T-helper 2 cell treated with Interferon-gamma antibody and Interleukin-4, amounts not matched to agents 5 μg/mL and 100 μg/mL, for 36 hours (primary cell): Measurements from ENCODE around the gene AP4S1.
"Not testable (repeated sequence)": the region's sequence is repeated elsewhere in the genome, so short reads cannot be mapped to it uniquely, and the experiment has no call there.

ENCODE experiments used
- DNase-seq: peaks from one replicate; pipeline ENCODE4 v3.0.0; 2021; ENCODE audit warnings: low spot score
- H3K27ac Mint-ChIP-seq: one replicate; pipeline ENCODE4 v1.8.0; 2021; ENCODE audit warnings: mild to moderate bottlenecking, mixed read lengths
- H3K27me3 Mint-ChIP-seq: one replicate; pipeline ENCODE4 v1.8.0; 2021; ENCODE audit warnings: low read depth, mixed read lengths
- H3K36me3 Mint-ChIP-seq: one replicate; pipeline ENCODE4 v1.8.0; 2021; ENCODE audit warnings: low read depth, mixed read lengths
- H3K4me1 Mint-ChIP-seq: one replicate; pipeline ENCODE4 v1.8.0; 2021; ENCODE audit warnings: low read depth, mixed read lengths
- H3K4me3 Mint-ChIP-seq: one replicate; pipeline ENCODE4 v1.8.0; 2022; ENCODE audit warnings: mild to moderate bottlenecking, moderate library complexity, mixed read lengths
- H3K9me3 Mint-ChIP-seq: one replicate; pipeline ENCODE4 v1.8.0; 2021; ENCODE audit warnings: mixed read lengths

The AP4S1 gene

DNA sequence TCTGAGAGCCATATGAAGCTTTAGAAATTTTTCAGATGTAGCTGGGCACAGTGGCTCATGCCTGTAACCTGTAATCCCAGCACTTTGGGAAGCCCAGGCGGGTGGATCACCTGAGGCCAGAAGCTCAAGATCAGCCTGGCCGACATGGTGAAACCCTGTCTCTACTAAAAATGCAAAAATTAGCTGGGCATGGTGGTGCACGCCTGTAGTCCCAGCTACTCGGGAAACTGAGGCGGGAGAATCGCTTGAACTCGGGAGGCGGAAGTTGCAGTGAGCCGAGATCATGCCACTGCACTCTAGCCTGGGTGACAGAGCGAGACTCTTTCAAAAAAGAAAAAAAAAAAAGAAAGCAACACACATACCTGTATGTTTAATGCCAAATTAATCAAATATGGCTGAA, 17.4 kb downstream of the AP4S1 start:
- not testable (repeated sequence) for H3K4me1 Mint-ChIP-seq, DNase-seq, H3K4me3 Mint-ChIP-seq, H3K9me3 Mint-ChIP-seq, H3K27me3 Mint-ChIP-seq, H3K27ac Mint-ChIP-seq, H3K36me3 Mint-ChIP-seq

DNA sequence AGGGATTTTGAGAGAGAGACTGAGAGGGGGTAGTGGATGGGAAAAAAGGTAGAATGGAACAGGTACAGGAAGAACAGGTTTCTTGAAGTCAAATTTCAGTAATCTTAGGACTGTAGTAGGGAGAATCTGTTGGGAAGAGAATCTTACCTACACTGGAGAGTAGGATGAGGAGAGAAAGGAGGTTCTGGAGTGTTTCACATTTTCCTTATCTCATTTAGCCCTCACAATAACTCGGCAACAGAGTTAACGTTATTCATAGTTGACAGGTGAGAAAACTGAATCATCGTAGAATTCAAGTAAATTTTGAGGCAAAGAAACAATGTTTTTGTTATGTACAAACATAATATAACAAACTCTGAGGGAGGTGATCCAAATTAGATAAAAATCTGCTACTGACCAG, 17.9 kb downstream of the AP4S1 start:
- Mint-ChIP-seq H3K27ac (no peak overlapping the region), H3K9me3 (no peaks in the 10 kb centered on the region), H3K36me3 (no peaks in the 10 kb centered on the region), H3K4me1 (no peaks in the 10 kb centered on the region), H3K4me3 (no peak overlapping the region), H3K27me3 (no peaks in the 10 kb centered on the region)
- DNase-seq: no peak

GRCh38 chr14:31045501-31046080, 20.1 kb downstream of the AP4S1 start:
- Mint-ChIP-seq H3K9me3 (no peaks in the 10 kb centered on the region), H3K4me3 (no peak overlapping the region), H3K27me3 (no peaks in the 10 kb centered on the region), H3K27ac (no peak overlapping the region), H3K36me3 (no peaks in the 10 kb centered on the region), H3K4me1 (no peaks in the 10 kb centered on the region)
- DNase-seq: no peak

DNA sequence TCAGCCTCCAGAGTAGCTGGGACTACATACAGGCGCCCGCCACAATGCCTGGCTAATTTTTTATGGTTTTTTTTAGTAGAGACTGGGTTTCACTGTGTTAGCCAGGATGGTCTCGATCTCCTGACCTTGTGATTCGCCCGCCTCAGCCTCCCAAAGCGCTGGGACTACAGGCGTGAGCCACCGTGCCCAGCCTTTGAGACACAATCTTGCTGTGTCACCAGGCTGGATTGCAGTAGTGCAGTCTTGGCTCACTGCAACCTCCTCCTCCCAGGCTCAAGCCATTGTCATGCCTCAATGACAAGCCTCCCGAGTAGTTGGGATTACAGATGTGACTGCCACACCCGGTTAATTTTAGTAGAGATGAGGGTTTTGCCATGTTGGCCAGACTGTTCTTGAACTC, 22.1 kb downstream of the AP4S1 start:
- no peak overlapping the region for H3K27ac Mint-ChIP-seq
- H3K36me3 Mint-ChIP-seq: no peaks in the 10 kb centered on the region
- no peaks in the 10 kb centered on the region for H3K27me3 Mint-ChIP-seq

GRCh38 chr14:31051023-31051422, 25.6 kb downstream of the AP4S1 start:
- H3K27ac Mint-ChIP-seq: no peak overlapping the region

More for the DNA sequence above, 22.1 kb downstream of the AP4S1 start:
- Mint-ChIP-seq H3K4me3 (no peak overlapping the region), H3K4me1 (no peaks in the 10 kb centered on the region), H3K9me3 (no peaks in the 10 kb centered on the region)
- no peak for DNase-seq

GRCh38 chr14:31051511-31051910, 26.1 kb downstream of the AP4S1 start:
- no peaks in the 10 kb centered on the region for H3K36me3 Mint-ChIP-seq
- no peak for DNase-seq
- no peaks in the 10 kb centered on the region for H3K27me3 Mint-ChIP-seq
- no peaks in the 10 kb centered on the region for H3K9me3 Mint-ChIP-seq
- no peaks in the 10 kb centered on the region for H3K4me1 Mint-ChIP-seq
- no peak overlapping the region for H3K4me3 Mint-ChIP-seq
- H3K27ac Mint-ChIP-seq: no peak overlapping the region

More at GRCh38 chr14:31051023-31051422, 25.6 kb downstream of the AP4S1 start:
- H3K4me1 Mint-ChIP-seq: no peaks in the 10 kb centered on the region
- H3K36me3 Mint-ChIP-seq: no peaks in the 10 kb centered on the region
- no peak overlapping the region for H3K4me3 Mint-ChIP-seq
- H3K9me3 Mint-ChIP-seq: no peaks in the 10 kb centered on the region
- H3K27me3 Mint-ChIP-seq: no peaks in the 10 kb centered on the region
- DNase-seq: no peak

GRCh38 chr14:31052905-31053586, 27.6 kb downstream of the AP4S1 start:
- H3K36me3 Mint-ChIP-seq, H3K9me3 Mint-ChIP-seq, H3K27ac Mint-ChIP-seq, DNase-seq, H3K4me3 Mint-ChIP-seq, H3K27me3 Mint-ChIP-seq, H3K4me1 Mint-ChIP-seq: not testable (repeated sequence)

GRCh38 chr14:31057035-31057434, 31.6 kb downstream of the AP4S1 start:
- Mint-ChIP-seq H3K4me1 (peaks cover 3% of the 10 kb centered on the region), H3K36me3 (no peaks in the 10 kb centered on the region), H3K9me3 (no peaks in the 10 kb centered on the region), H3K4me3 (no peak overlapping the region), H3K27me3 (no peaks in the 10 kb centered on the region), H3K27ac (no peak overlapping the region)
- DNase-seq: no peak

DNA sequence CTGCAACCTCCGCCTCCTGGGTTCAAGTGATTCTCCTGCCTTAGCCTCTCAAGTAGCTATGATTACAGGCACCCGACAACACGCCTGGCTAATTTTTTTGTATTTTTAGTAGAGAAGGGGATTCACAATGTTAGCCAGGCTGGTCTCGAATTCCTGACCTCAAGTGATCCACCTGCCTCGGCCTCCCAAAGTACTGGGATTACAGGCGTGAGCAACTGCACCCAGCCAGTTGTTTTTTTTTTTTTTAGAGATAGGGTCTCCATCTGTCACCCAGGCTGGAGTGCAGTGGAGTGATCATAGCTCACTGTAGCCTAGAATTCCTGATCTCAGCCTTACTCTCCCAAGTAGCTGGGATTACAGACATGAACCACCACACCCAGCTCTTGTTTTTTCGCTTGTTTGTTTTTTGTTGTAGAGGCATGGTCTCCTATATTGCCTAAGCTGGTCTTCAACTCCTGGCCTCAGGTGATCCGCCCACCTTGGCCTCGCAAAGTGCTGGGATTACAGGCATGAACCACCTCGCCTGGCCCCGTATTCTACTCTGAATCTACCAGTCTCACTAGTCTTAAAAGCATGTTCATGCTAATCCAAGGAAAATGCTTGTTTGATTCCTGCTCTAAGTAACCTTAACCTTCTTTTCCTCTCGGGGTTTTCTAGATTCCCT, 32.4 kb downstream of the AP4S1 start:
- H3K9me3 Mint-ChIP-seq: no peaks in the 10 kb centered on the region
- no peak for DNase-seq
- H3K36me3 Mint-ChIP-seq: no peaks in the 10 kb centered on the region
- no peak overlapping the region for H3K4me3 Mint-ChIP-seq
- no peak overlapping the region for H3K27ac Mint-ChIP-seq
- no peaks in the 10 kb centered on the region for H3K27me3 Mint-ChIP-seq
- H3K4me1 Mint-ChIP-seq: peaks cover 3% of the 10 kb centered on the region

DNA sequence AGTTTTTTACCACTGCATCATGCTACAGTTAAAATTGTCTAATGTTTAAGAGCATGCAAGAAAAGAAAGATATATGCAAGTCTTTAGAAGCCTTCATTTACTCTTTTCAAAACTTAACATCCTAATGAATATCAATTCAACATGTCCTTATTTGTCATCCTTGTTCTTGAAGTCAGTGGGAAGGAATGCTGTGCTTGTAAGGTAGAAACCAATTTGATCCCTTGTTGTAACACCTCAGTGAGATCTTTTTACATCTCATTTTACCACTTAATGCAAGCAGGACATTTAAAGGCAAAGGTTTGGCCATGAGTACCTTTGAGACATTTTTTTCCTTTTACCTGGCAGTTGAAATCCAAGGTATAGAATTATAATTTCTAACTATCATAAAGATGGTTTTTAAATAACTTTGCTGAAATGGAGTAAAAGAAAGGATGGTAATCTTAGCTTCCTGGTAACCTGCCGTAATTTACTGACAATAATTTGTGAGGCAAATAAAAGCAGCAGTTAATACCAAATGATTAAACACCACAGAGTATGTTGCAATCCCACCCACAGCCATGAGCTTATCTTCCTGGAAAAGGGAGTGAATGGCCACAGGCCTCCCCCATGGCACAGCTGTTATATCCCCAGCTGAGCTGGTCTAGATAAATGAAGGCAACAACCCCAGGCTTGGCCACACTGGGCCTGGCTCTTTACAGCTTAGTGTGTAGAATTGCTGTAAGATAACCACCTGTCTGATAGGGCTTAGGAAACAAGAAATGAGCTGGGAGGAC, 33.9 kb downstream of the AP4S1 start:
- H3K9me3 Mint-ChIP-seq: no peaks in the 10 kb centered on the region
- DNase-seq: no peak
- no peak overlapping the region for H3K27ac Mint-ChIP-seq
- H3K4me1 Mint-ChIP-seq: peaks cover 3% of the 10 kb centered on the region
- no peaks in the 10 kb centered on the region for H3K36me3 Mint-ChIP-seq
- no peak overlapping the region for H3K4me3 Mint-ChIP-seq
- H3K27me3 Mint-ChIP-seq: no peaks in the 10 kb centered on the region

DNA sequence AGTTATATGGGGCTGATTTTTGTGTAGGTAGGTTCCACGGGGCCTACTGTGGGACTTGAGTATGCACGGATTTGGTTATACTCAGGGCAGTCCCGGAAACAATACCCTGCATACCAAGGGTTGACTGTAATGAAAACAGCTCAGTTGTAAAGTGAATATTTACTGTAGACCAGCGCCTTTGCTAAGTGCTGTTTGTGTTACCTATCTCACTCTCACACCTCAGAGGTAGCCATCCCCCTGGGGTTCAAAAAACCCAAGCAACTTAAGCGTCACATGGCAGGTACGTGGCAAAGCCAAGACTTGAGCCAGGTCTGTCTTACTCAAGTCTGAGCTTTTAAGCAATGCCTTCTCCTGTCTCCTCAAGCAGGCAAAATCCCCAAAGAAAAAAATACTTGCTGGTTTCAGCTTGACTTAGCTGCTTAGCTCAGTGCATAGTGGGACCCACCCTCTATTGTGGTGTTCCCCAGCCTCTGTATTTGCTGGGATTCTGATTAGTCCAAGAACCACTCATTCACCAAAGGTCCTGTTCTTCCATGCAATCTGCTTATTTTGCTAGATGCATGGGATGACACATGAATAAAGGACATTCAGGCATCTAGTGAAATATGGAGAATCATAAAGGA, 34.9 kb downstream of the AP4S1 start:
- no peaks in the 10 kb centered on the region for H3K36me3 Mint-ChIP-seq
- peaks cover 3% of the 10 kb centered on the region for H3K4me1 Mint-ChIP-seq
- no peaks in the 10 kb centered on the region for H3K9me3 Mint-ChIP-seq
- H3K27ac Mint-ChIP-seq: no peak overlapping the region
- DNase-seq: no peak
- H3K27me3 Mint-ChIP-seq: no peaks in the 10 kb centered on the region
- no peak overlapping the region for H3K4me3 Mint-ChIP-seq

GRCh38 chr14:31062908-31063307, 37.5 kb downstream of the AP4S1 start:
- H3K36me3 Mint-ChIP-seq, H3K27me3 Mint-ChIP-seq, H3K4me3 Mint-ChIP-seq, H3K9me3 Mint-ChIP-seq, H3K27ac Mint-ChIP-seq, H3K4me1 Mint-ChIP-seq, DNase-seq: not testable (repeated sequence)

DNA sequence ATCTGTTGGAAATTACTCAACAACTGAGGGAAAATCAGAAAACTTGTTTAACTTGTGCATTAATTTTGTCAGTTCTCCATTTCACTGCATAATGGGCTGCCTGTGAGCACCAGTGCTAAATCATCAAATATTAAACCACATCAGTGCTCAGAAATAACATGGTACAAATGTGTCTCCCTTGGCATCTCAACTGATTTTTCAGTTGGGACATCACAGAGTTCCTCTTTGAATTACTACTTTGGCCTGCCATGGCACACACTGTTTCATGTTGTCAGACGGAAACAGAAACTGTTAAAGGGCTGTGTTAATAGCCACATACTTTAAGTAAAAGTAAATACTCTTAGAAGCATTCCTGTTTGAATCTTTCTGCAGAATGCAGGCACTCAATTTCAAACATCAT, 42.8 kb downstream of the AP4S1 start:
- H3K9me3 Mint-ChIP-seq: no peaks in the 10 kb centered on the region
- H3K36me3 Mint-ChIP-seq: no peaks in the 10 kb centered on the region
- no peaks in the 10 kb centered on the region for H3K27me3 Mint-ChIP-seq
- H3K4me1 Mint-ChIP-seq: no peaks in the 10 kb centered on the region
- DNase-seq: no peak
- H3K27ac Mint-ChIP-seq: no peak overlapping the region
- H3K4me3 Mint-ChIP-seq: no peak overlapping the region

DNA sequence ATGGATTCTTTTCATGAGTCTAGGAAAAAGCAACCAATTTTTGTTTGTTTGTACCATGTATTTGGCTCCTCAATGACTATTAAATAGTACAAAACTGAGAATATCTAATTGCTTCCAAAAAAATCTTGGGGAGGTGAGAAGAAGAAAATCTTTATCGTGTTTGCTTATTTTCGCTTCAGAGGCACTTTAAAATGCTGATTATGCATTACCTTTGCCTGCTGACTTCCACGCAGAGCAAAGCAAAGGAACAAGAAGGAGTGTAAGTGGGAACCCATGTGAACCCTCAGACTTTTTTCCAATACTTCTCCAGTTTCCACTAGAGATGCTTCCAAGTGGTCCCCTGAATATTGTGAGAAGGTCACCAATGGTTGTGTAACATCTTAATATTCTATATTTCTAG, 43.9 kb downstream of the AP4S1 start:
- no peaks in the 10 kb centered on the region for H3K27me3 Mint-ChIP-seq
- H3K36me3 Mint-ChIP-seq: no peaks in the 10 kb centered on the region
- H3K27ac Mint-ChIP-seq: no peak overlapping the region
- H3K9me3 Mint-ChIP-seq: no peaks in the 10 kb centered on the region
- no peaks in the 10 kb centered on the region for H3K4me1 Mint-ChIP-seq
- no peak overlapping the region for H3K4me3 Mint-ChIP-seq
- DNase-seq: no peak
